OCI-M1 (cell line): ENCODE measurements around the gene TUBGCP6.

Experiments used
- DNase-seq: peaks from one replicate; lab custom pipeline; 2025; lab: John Stamatoyannopoulos, UW

The TUBGCP6 gene

DNA sequence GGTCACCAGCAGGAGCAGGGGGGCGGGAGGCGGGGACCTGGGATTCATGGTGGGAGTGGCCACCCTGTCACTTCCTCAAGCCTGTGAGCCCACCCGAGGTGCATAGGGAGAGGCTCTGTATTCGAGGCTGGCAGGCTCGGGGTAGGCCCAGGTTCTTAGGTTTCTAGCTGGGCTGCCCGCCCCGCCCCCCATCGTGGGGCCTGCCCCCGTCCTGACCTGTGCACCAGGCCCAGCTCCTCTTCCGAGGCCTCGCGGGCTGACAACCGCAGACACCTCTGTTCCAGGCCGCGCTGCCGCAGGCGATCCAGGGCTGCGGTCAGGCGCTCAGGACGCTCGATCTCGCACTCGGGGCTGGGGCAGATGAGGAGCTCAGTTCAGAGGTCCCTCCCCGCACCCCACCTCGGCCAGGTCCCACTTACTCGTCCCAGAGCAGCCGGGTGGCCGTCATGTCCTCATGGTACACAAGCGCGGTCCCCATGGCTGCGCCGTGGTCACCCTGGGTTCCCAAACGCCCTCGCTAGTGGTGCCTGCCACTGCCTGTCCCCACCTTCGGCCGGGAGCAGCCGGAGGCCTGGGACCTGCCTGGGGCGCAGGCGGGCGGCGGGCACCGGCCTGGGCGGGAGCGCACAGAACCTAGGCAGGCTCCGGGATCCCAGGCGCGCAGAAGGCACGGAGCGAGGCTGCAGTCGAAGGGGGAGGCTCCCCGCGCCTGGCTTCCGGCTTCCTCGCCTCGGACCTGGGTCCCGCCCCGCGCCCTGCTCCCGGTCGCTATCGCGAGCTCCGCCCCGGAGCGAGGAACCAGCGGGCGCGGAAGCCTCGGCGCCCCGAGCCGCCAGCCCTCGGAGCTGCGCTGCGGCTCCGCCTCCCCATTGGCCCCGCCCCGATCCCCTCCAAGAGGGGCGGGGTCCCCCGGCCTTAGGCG lies 6.0 kb upstream of the TUBGCP6 start, which contains the start of gene HDAC10:
Gene HDAC10 (minus strand): TSS at position 711 of the 922 bp plus-strand sequence. CDS start 233 bp downstream, at position 478.
- peak; percentile 90 for DNase-seq

- DNase-seq = no peak
These were observed 5.4 kb upstream of the TUBGCP6 start for GRCh38 chr22:50250249-50250554.

DNA sequence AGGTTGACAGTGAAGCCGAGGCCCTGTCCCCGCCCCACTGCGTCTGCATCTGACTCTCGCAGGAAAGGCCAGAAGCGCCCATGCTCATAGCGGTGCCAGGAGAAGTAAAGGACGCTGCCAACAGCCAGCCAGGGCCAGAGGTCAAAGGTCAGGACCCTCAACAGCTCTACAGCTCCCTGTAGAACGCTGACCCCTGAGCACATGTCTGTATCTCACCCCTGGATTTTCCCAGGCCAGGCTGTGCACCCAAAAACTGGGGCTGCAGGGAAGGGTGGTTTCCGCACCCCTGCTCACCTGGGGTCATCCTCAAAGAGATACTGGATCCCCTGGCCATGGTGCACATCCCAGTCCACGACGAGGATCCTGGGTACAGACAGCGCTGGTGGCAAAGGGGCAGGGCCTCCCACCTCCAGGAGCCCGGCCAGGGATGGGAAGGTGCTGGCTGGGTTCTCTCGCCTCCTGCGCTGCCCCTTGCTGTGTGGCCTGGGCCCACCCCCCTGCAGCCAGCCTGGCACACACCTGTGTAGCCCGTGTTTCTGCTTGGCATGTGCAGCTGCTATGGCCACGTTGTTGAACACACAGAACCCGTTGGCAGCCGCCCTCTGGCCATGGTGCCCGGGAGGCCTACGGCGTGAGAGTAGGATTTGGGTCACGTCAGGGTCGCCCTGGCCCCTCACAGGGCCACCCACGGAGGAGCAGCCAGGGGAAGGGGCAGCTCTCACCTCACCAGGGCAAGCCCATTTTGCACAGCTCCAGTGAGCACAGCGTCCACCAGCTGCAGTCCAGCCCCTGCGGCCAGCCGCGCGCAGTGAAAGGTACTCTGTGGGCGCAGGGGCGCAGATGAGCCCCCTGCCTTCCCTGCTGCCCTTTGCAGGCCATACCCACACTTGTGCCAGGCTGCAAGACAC lies 4.8 kb upstream of the TUBGCP6 start:
- no peak for DNase-seq

DNA sequence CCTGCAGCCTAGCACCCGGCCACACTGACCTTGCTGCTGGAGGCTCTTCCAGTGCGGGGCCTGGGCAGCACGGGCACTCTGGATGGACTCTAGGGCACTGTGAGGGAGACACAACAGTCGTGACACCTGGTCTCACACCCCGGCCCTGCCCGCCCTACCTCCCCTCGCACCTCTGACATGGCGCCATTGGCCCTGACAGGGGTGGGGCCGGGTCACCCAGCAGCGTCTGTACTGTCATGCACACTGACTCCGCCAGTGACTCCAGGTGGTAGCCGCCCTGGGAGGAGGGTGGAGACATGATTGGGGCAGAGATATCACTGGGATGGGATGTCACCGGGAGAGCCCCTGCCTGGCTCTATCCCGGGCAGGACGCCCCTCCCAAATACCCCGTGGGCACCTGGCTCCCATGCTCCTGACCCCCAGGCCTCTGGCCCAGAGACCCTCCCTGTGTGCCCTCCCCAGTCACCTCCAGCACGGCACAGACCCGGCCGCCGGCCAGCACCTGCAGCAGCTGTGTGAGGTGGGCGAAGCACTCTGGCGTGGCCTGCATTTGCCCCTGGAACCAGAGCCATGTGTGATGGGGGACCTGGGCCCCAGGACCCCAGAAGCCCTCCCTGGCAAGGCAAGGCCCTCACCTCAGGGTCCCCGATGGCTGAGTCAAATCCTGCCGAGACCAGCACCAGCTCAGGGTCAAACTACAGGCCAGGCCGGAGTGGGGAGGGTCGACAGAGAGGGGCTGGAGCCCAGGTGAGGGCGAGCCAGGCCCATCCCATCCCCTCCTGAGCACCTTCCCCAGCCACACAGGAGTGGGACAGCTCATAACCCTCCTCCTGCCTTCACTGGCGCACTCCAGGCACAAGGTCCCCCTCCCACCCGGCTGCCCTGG lies 3.6 kb upstream of the TUBGCP6 start:
- DNase-seq = no peak

DNA sequence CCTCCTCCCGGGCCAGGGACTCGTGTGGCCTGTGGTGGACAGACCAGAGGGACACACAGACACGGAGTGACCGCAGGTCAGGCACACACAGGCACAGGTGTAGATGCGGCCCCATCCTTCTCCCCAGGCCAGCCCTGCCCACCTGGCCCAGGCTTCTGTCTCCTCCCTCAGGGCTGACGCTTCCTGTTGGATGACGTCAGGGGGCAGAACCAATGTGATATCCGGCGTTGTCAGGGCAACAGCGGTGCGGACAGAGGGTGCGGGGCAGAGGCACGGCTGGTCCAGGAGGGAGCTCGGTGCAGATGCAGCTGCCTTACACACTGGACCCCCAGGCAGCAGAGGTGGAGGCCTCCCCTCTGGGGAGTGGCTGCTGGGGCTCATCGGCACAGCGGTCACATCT lies 2.9 kb upstream of the TUBGCP6 start:
- DNase-seq = no peak

- DNase-seq = no peak
These were observed 1.7 kb upstream of the TUBGCP6 start for GRCh38 chr22:50246242-50247175.

GRCh38 chr22:50245214-50246072 lies 620 bp upstream of the TUBGCP6 start:
- no peak for DNase-seq

DNA sequence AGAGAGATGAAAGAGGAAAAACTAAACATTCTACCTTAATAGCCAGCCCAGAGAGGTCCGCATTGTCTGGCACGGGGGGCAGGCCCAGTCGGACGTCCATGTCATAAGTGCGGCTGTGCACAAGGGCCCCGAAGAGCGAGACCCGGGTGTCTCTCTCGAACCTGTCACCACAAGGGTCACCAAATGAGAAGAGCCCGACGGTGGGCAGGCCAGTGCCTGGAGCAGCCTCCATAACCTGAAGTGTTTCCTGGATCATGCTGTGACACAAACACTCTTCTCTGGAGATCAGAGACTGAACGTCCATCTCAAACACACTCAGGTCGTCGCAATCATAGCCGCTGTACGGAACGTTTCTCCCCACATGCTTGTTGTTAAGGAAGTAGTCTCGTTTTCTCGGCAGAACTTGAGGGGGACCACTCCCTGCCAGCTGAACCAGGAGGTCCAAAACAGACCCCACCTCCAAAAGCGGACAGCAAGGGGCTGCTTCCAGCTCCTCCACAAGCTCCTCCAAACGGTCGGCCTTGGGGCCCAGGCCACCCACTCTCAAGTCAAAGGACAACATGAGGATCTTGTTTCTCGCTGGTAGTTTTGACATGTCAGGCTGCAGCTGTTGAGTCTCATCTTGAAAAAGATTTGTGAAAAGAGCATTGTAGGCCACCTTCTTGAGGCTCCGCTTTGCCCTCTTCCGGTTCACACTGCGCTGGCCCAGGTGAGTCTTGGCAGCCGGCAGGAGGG lies 971 bp downstream of the TUBGCP6 start:
- DNase-seq = peak; percentile 57

DNA sequence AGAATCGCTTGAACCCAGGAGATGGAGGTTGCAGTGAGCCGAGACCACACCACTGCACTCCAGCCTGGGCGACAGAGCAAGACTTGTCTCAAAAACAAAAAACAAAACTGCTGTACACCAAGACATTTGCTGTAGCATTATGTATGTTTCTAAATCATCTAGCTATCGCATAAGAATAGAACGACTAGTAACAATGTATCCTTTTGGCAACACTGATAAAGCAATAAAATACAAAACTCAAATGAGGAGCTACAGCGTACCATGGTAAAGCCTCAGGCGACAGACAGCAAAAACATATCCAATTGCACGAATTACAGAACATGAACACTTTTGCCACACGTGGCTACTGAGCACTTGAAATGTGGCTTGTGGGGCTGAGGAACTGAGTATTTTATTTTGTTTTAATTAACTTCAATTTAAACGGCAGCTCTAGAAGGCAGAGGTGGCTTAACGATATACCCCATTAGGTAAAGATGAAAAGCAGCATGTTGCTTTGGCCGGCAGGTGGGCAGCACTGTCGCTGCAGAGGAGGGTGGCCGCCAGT lies 2.3 kb downstream of the TUBGCP6 start:
- peak; percentile 9 for DNase-seq

- DNase-seq = no peak
These were observed 6.1 kb downstream of the TUBGCP6 start for GRCh38 chr22:50238755-50239154.

DNA sequence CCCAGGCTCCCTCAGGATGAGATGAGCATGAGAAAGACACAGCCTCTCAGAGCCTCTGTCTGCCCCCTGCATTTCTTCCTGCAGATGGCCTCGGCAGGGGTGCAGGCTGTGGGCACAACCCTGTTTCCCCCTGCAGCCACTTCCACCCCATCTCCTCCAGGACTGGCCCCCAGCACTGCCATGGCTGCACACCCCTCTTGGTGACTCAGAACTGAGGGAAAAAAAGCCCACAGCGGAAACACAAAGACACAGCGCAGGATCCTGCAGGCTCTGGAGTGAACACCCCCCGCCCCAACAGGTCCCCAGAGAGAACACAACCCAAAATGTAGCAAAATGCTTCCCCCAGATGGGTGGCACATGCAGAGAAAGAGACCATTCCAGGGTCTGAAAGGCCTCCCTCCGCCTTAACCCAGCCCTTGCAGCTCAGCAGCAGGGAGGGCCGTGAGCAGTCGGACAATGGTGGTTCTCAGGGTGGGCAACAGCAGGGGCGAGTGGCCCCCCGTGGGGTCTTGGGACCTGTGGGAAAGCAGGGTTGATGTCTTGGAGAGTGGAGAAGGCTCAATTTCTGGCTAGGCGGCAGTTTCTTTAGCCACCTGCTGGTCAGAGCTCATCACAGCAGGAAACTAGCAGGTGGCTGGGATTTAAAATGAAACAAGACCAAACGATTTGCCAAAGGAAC lies 8.0 kb downstream of the TUBGCP6 start:
- peak; percentile 1 for DNase-seq

DNA sequence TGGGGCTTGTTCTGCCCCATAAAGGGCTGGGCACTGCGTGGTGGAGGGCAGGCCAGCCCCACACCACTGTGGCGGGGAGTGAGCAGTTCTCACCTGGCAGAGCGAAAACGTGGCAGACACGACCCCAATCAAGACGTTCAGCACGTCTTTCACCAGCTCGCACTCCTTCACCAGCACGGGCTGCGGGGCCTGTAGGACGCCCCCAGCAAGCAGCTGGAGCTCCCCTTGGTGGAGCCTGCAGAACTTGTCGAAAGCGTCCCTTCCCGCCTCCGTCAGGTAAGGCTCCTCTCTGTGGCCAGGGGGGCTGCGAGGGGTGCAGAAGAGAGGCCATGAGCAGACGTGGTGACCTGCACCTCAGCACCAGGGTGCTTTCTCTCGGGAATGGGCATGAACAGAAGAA lies 11.6 kb downstream of the TUBGCP6 start:
- no peak for DNase-seq

- DNase-seq = no peak
These were observed 12.2 kb downstream of the TUBGCP6 start for GRCh38 chr22:50232481-50233151.

- DNase-seq = no peak
These were observed 15.5 kb downstream of the TUBGCP6 start for GRCh38 chr22:50229370-50229769.

DNA sequence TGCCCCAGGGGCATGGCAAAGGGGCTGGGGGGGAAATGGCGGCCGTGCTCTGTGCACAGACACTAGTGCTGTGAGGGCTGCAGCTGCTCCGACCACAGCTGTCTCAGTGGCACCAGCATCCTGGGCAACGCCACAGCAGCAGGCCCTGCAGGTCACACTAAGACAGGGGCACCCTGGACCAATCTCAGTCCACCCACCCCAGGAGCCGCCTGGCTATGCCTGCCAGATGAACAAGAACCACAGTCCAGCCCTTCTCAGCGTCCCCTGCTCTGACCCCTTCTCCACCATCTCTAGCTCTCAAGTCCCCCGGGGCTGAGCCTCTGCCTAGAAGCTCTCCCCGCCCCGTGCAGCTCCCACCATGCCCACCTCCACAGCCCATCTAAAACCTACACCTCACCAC lies 16.5 kb downstream of the TUBGCP6 start:
- DNase-seq = no peak

DNA sequence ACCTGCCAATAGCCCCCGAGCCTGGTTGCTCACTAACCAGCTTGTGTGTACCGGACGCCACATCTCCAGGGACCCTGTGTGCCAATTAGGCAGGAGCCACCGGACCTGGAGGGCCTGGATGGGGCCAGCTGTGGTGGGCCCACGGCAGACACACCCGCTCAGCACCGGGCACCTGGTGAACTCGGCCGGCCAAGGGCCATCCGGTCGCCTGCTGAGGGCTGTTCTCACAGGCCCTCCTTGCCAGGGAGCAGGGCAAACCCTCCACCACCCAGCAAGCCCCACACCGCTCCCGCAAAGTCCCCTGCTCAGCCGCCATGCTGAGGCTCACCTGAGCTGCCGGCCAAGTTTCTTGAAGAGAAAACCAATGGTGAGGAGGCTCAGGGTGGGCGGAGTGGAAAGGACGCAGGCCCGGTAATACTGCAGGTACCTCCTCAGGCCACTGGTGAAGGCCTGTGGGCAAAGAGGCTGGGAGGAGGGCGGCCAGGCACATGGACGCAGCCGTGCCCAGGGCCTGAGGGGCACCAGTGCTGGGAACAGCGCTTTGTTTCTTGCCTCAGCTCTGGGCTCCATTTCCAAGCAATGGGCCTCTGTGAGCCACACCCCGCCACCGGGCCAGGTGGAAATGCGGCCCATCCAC lies 17.1 kb downstream of the TUBGCP6 start:
- DNase-seq = no peak

- no peak for DNase-seq
These were observed 18.0 kb downstream of the TUBGCP6 start for GRCh38 chr22:50226875-50227165.
